Epithelial cell of umbilical artery (primary cell): ENCODE results near the gene RHOT2. TPM values are rescaled to one million over a fixed set of nuclear protein-coding genes. Genes with fewer than 3 reads are reported as not detected.

Experiments
- total RNA-seq: library from RNA; depleted of rRNA; stranded (reverse); fragments of >200 nt; gene quantifications from 2 replicates; pipeline ENCODE4 v1.2.3, GENCODE V29; 2014

Gene RHOT2
- total RNA-seq, 1 donor from 2014 or later = 35.7 TPM

Other genes with a start within 250 kb of the RHOT2 start
- 23.4 and 24.8 TPM in 2 replicates for gene RAB11FIP3, start 242.5 kb upstream of the RHOT2 start, total RNA-seq
- gene CAPN15, start 140.4 kb upstream of the RHOT2 start, total RNA-seq = 30.2 and 41.9 TPM in 2 replicates
- under 0.01 TPM in 1 of 2 replicates, not detected in the other for gene PRR35, start 107.7 kb upstream of the RHOT2 start, total RNA-seq
- gene NHLRC4, start 101.1 kb upstream of the RHOT2 start, total RNA-seq = 1.6 and 2.0 TPM in 2 replicates
- gene PIGQ, start 98.2 kb upstream of the RHOT2 start, total RNA-seq = 23.1 and 24.2 TPM in 2 replicates
- gene RAB40C, start 78.1 kb upstream of the RHOT2 start, total RNA-seq = 8.4 and 11.1 TPM in 2 replicates
- 0.15 TPM in 1 of 2 replicates, not detected in the other for gene WFIKKN1, start 37.1 kb upstream of the RHOT2 start, total RNA-seq
- gene METTL26, start 31.8 kb upstream of the RHOT2 start, total RNA-seq = 68.7 and 115 TPM in 2 replicates
- 22.6 and 23.7 TPM in 2 replicates for gene MCRIP2, start 26.3 kb upstream of the RHOT2 start, total RNA-seq
- 8.8 and 9.4 TPM in 2 replicates for gene WDR90, start 18.8 kb upstream of the RHOT2 start, total RNA-seq
- 0.30 and 0.65 TPM in 2 replicates for gene RHBDL1, start 7.5 kb downstream of the RHOT2 start, total RNA-seq
- 139 and 144 TPM in 2 replicates for gene STUB1, start 12.3 kb downstream of the RHOT2 start, total RNA-seq
- gene JMJD8, start 16.2 kb downstream of the RHOT2 start, total RNA-seq = 22.0 and 29.6 TPM in 2 replicates
- gene WDR24, start 22.3 kb downstream of the RHOT2 start, total RNA-seq = 2.6 TPM in 2 replicates
- 0.32 TPM in 1 of 2 replicates, not detected in the other for gene FBXL16, start 37.7 kb downstream of the RHOT2 start, total RNA-seq
- gene METRN, start 47.0 kb downstream of the RHOT2 start, total RNA-seq = 15.5 and 41.9 TPM in 2 replicates
- gene ANTKMT, start 53.0 kb downstream of the RHOT2 start, total RNA-seq = 38.3 and 43.9 TPM in 2 replicates
- gene CCDC78, start 58.3 kb downstream of the RHOT2 start, total RNA-seq = 0.15 and 1.3 TPM in 2 replicates
- gene HAGHL, start 59.0 kb downstream of the RHOT2 start, total RNA-seq = 3.6 and 12.0 TPM in 2 replicates
- gene CIAO3, start 72.9 kb downstream of the RHOT2 start, total RNA-seq = 27.3 and 33.6 TPM in 2 replicates
- not detected in 2 replicates for gene MSLN, start 92.6 kb downstream of the RHOT2 start, total RNA-seq
- 35.4 and 37.1 TPM in 2 replicates for gene RPUSD1, start 120.2 kb downstream of the RHOT2 start, total RNA-seq
- 13.6 and 22.2 TPM in 2 replicates for gene CHTF18, start 120.5 kb downstream of the RHOT2 start, total RNA-seq
- gene GNG13, start 132.6 kb downstream of the RHOT2 start, total RNA-seq = not detected in 2 replicates